Measurements from ENCODE around the gene ALAS2.

DNA sequence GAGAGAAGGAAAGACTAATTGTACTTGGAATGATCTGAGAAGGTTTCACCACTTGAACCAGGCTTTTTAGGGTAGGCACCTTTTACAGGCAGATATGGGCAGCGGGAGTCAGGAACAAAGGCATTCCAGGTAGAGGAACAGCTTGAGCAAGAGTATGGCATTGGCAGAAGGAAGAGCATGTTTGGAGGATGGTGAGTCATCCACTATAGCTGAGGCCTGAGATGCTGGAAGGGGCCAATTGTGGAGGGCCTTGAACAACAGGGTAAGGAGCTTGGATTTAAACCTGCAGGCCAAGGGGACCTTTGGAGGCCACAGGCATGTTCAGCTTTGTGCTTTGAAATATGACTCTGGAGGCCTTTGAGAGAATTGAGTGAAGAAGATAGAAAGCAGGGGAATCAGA lies 69.0 kb downstream of the ALAS2 start:
- TF ChIP-seq POLR2A (IDR thresholded peaks at IDR 0.05; ENCODE audit: extremely low read depth, insufficient read length): no peak
- TF ChIP-seq, protein P1, sequence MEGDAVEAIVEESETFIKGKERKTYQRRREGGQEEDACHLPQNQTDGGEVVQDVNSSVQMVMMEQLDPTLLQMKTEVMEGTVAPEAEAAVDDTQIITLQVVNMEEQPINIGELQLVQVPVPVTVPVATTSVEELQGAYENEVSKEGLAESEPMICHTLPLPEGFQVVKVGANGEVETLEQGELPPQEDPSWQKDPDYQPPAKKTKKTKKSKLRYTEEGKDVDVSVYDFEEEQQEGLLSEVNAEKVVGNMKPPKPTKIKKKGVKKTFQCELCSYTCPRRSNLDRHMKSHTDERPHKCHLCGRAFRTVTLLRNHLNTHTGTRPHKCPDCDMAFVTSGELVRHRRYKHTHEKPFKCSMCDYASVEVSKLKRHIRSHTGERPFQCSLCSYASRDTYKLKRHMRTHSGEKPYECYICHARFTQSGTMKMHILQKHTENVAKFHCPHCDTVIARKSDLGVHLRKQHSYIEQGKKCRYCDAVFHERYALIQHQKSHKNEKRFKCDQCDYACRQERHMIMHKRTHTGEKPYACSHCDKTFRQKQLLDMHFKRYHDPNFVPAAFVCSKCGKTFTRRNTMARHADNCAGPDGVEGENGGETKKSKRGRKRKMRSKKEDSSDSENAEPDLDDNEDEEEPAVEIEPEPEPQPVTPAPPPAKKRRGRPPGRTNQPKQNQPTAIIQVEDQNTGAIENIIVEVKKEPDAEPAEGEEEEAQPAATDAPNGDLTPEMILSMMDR (IDR thresholded peaks at IDR 0.05; ENCODE audit: low read depth, low read length): no peak
